Measurements from ENCODE around the gene ARRDC4.

The ARRDC4 gene

DNA sequence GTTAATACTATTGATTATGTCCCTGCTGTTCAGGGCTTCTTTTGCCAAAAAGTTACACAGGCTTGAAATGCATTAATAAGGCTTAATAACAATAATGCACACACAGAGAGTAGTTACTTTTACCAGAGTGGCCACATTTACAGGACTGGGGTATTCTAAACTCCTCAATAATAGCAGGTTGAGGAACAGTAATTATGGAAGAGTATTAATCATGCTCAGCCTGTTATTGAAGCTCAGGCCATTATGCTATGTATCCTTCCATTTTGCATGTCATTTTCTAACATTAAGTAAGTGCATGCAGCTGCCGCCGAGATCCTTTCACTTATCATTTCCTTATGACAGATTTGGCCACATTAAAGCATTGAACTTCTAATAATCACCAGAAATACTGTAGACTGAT, 5.7 kb downstream of the ARRDC4 start:
- DNase-seq, result no peak
- H3K9me3 ChIP-seq (ENCODE audit: control extremely low read depth in 1 of 5, control insufficient read depth in 4 of 5, insufficient read depth in 2 of 5, low read depth in 1 of 5, low read length in 4 of 5), result no peaks in the 10 kb centered on the region
- no peak overlapping the region for H3K4me3 ChIP-seq (ENCODE audit: control insufficient read depth in 1 of 7, extremely low read depth in 1 of 7, insufficient read depth in 4 of 7, low read depth in 2 of 7, low read length in 6 of 7)
- ChIA-PET CTCF (interaction anchor here (1.0 to 2.3 kb wide), 2 partner anchors 58 to 182 kb away, joined by 3 to 10 read pairs; no protein-coding TSS in a partner anchor), POLR2A (interaction anchor here (1.3 kb wide), 1 partner anchor 13 kb away, joined by 3 read pairs; no protein-coding TSS in a partner anchor)
- H3K36me3 ChIP-seq (ENCODE audit: control insufficient read depth in 4 of 4, insufficient read depth in 4 of 4, low read length in 3 of 4), result peaks cover 11 to 45% (median 28%) of the 10 kb centered on the region in 4 experiments
- H3K27ac ChIP-seq (ENCODE audit: insufficient read depth in 1 of 2, low read depth in 1 of 2, low read length in 2 of 2, poor library complexity in 1 of 2, severe bottlenecking in 2 of 2), result peak overlapping the region in 1 of 2 experiments; percentile 10
- WGBS (ENCODE audit: insufficient coverage), result no CpG with 5 or more reads among the region's 2 CpGs
- H3K4me1 ChIP-seq (ENCODE audit: control extremely low read depth in 1 of 4, control insufficient read depth in 4 of 4, insufficient read depth in 4 of 4, low read length in 3 of 4), result peaks cover 0 to 44% (median 25%) of the 10 kb centered on the region in 4 experiments
- no peaks in the 10 kb centered on the region for H3K27me3 ChIP-seq (replicated peaks in 2 of 5; ENCODE audit: control insufficient read depth in 4 of 5, insufficient read depth in 5 of 5, low read length in 4 of 5)

- WGBS (ENCODE audit: insufficient coverage), result 48% methylated on average over 3 of the region's 6 CpGs
- DNase-seq, result peak in 2 of 3 donors; percentile 21 to 36
- H3K4me1 ChIP-seq (ENCODE audit: control extremely low read depth in 1 of 4, control insufficient read depth in 4 of 4, insufficient read depth in 4 of 4, low read length in 3 of 4), result peaks cover 0 to 36% (median 19%) of the 10 kb centered on the region in 4 experiments
- peaks cover 15 to 53% (median 36%) of the 10 kb centered on the region in 4 experiments for H3K36me3 ChIP-seq (ENCODE audit: control insufficient read depth in 4 of 4, insufficient read depth in 4 of 4, low read length in 3 of 4)
- H3K4me3 ChIP-seq (ENCODE audit: control insufficient read depth in 1 of 7, extremely low read depth in 1 of 7, insufficient read depth in 4 of 7, low read depth in 2 of 7, low read length in 6 of 7), result no peak overlapping the region
- H3K27me3 ChIP-seq (replicated peaks in 2 of 5; ENCODE audit: control insufficient read depth in 4 of 5, insufficient read depth in 5 of 5, low read length in 4 of 5), result no peaks in the 10 kb centered on the region
- no peaks in the 10 kb centered on the region for H3K9me3 ChIP-seq (ENCODE audit: control extremely low read depth in 1 of 5, control insufficient read depth in 4 of 5, insufficient read depth in 2 of 5, low read depth in 1 of 5, low read length in 4 of 5)
- POLR2A ChIA-PET, result interaction anchor here (1.3 kb wide), 1 partner anchor 12 kb away, joined by 3 read pairs; no protein-coding TSS in a partner anchor
- CTCF ChIA-PET, result interaction anchor here (1.0 to 2.3 kb wide), 3 partner anchors 29 to 181 kb away, joined by 3 to 10 read pairs (median 4); no protein-coding TSS in a partner anchor
- H3K27ac ChIP-seq (ENCODE audit: insufficient read depth in 1 of 2, low read depth in 1 of 2, low read length in 2 of 2, poor library complexity in 1 of 2, severe bottlenecking in 2 of 2), result peak overlapping the region in 1 of 2 experiments; percentile 10
Measured at GRCh38 chr15:97966924-97967620, 6.6 kb downstream of the ARRDC4 start.

DNA sequence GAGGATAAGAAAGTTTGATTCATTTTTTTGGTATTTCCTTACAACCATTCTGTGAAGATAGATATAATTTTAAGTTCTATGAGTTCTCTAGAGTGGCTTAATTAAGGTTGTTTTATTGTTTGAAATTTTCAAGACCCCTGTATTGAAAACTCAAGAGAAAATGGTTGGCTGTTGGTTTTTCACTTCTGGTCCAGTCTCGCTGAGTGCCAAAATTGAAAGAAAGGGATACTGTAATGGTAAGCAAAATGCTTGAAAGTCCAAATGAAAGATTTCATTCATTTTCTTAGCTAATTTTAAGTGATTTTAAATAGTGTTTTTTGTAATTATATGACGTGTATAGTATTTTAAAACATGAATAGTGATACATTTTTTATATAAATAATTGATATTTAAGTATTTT, 7.4 kb downstream of the ARRDC4 start:
- no peaks in the 10 kb centered on the region for H3K27me3 ChIP-seq (replicated peaks in 2 of 5; ENCODE audit: control insufficient read depth in 4 of 5, insufficient read depth in 5 of 5, low read length in 4 of 5)
- ChIA-PET CTCF (interaction anchor here (2.3 kb wide), 1 partner anchor 60 kb away, joined by 10 read pairs; no protein-coding TSS in a partner anchor), POLR2A (no interaction called here)
- H3K4me3 ChIP-seq (ENCODE audit: control insufficient read depth in 1 of 7, extremely low read depth in 1 of 7, insufficient read depth in 4 of 7, low read depth in 2 of 7, low read length in 6 of 7), result no peak overlapping the region
- peaks cover 0 to 29% (median 17%) of the 10 kb centered on the region in 4 experiments for H3K4me1 ChIP-seq (ENCODE audit: control extremely low read depth in 1 of 4, control insufficient read depth in 4 of 4, insufficient read depth in 4 of 4, low read length in 3 of 4)
- no peak for DNase-seq
- no peaks in the 10 kb centered on the region for H3K9me3 ChIP-seq (ENCODE audit: control extremely low read depth in 1 of 5, control insufficient read depth in 4 of 5, insufficient read depth in 2 of 5, low read depth in 1 of 5, low read length in 4 of 5)
- H3K27ac ChIP-seq (ENCODE audit: insufficient read depth in 1 of 2, low read depth in 1 of 2, low read length in 2 of 2, poor library complexity in 1 of 2, severe bottlenecking in 2 of 2), result no peak overlapping the region
- WGBS (ENCODE audit: insufficient coverage), result no CpG with 5 or more reads among the region's 2 CpGs
- peaks cover 15 to 61% (median 43%) of the 10 kb centered on the region in 4 experiments for H3K36me3 ChIP-seq (ENCODE audit: control insufficient read depth in 4 of 4, insufficient read depth in 4 of 4, low read length in 3 of 4)

DNA sequence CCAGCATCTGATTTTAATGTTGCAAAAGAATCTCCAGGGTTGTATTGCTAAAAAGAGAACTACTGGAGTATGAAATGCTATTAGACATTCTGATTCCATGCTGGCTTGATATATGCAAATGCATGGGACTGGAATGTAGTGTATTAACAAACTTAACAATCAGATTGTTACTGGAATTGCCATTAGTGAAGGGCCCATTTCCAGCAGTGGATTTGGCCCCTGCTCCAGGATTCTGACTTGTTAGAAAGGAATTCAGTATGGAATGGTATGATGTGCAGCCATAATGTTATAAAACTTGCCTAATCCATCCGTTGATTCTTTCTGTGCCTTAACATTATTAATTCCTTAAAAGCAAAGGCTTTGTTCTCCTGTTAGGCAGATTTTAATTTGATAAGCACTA, 7.9 kb downstream of the ARRDC4 start:
- Histone ChIP-seq H3K4me1 (ENCODE audit: control extremely low read depth in 1 of 4, control insufficient read depth in 4 of 4, insufficient read depth in 4 of 4, low read length in 3 of 4) (peaks cover 0 to 26% (median 15%) of the 10 kb centered on the region in 4 experiments), H3K27me3 (replicated peaks in 2 of 5; ENCODE audit: control insufficient read depth in 4 of 5, insufficient read depth in 5 of 5, low read length in 4 of 5) (no peaks in the 10 kb centered on the region), H3K27ac (ENCODE audit: insufficient read depth in 1 of 2, low read depth in 1 of 2, low read length in 2 of 2, poor library complexity in 1 of 2, severe bottlenecking in 2 of 2) (no peak overlapping the region), H3K4me3 (ENCODE audit: control insufficient read depth in 1 of 7, extremely low read depth in 1 of 7, insufficient read depth in 4 of 7, low read depth in 2 of 7, low read length in 6 of 7) (no peak overlapping the region), H3K36me3 (ENCODE audit: control insufficient read depth in 4 of 4, insufficient read depth in 4 of 4, low read length in 3 of 4) (peaks cover 15 to 62% (median 47%) of the 10 kb centered on the region in 4 experiments), H3K9me3 (ENCODE audit: control extremely low read depth in 1 of 5, control insufficient read depth in 4 of 5, insufficient read depth in 2 of 5, low read depth in 1 of 5, low read length in 4 of 5) (no peaks in the 10 kb centered on the region)
- no peak for DNase-seq
- ChIA-PET CTCF (interaction anchor here (2.3 kb wide), 1 partner anchor 60 kb away, joined by 10 read pairs; no protein-coding TSS in a partner anchor), POLR2A (no interaction called here)
- no CpG with 5 or more reads among the region's 1 CpG for WGBS (ENCODE audit: insufficient coverage)

DNA sequence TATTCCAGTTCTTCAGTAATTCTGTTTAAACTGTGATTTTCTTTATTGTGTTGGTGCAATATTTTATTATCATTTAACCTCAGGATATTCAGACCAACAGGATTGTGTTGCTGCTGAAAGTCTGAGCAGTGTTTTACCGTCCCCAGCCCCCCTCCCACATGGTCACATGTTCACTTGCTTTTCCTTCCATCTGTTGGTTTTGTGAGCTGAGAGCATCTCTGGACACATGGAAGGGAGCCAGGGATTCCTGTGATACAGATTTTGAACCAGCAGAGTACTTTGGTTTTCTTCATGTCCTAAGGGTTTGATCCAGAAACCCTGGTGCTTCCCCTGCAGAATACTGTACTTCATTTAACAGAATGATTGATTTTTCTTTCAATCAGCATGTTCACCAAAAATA, 11.9 kb downstream of the ARRDC4 start:
- H3K36me3 ChIP-seq (ENCODE audit: control insufficient read depth in 4 of 4, insufficient read depth in 4 of 4, low read length in 3 of 4), result peaks cover 23 to 67% (median 49%) of the 10 kb centered on the region in 4 experiments
- H3K9me3 ChIP-seq (ENCODE audit: control extremely low read depth in 1 of 5, control insufficient read depth in 4 of 5, insufficient read depth in 2 of 5, low read depth in 1 of 5, low read length in 4 of 5), result no peaks in the 10 kb centered on the region
- CTCF ChIA-PET, result interaction anchor here (0.6 kb wide), 1 partner anchor 80 kb away, joined by 3 read pairs; no protein-coding TSS in a partner anchor
- POLR2A ChIA-PET, result no interaction called here
- H3K4me1 ChIP-seq (ENCODE audit: control extremely low read depth in 1 of 4, control insufficient read depth in 4 of 4, insufficient read depth in 4 of 4, low read length in 3 of 4), result peaks cover 0 to 3% (median under 1%) of the 10 kb centered on the region in 4 experiments
- H3K4me3 ChIP-seq (ENCODE audit: control insufficient read depth in 1 of 7, extremely low read depth in 1 of 7, insufficient read depth in 4 of 7, low read depth in 2 of 7, low read length in 6 of 7), result no peak overlapping the region
- no CpG with 5 or more reads among the region's 1 CpG for WGBS (ENCODE audit: insufficient coverage)
- H3K27ac ChIP-seq (ENCODE audit: insufficient read depth in 1 of 2, low read depth in 1 of 2, low read length in 2 of 2, poor library complexity in 1 of 2, severe bottlenecking in 2 of 2), result no peak overlapping the region
- H3K27me3 ChIP-seq (replicated peaks in 2 of 5; ENCODE audit: control insufficient read depth in 4 of 5, insufficient read depth in 5 of 5, low read length in 4 of 5), result no peaks in the 10 kb centered on the region
- DNase-seq, result no peak

DNA sequence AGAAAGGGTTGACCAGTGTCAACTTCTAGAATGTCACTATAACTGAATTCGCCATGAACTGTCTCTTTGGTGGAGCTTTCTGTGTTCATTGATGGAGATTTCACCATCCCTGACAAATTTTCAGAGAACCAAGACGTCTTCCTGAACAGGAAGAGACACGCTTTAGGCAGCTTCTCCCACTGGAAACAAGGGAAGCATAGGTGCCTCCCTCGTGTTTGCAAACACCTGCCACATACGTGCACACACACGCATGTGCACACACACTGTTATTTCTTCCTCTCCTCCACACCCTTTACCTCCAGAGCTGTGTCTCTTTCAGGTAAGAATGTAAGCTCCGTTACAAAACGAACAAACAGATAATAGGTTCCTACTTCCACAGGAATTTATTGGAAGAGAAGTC, 15.6 kb downstream of the ARRDC4 start:
- Histone ChIP-seq H3K9me3 (ENCODE audit: control extremely low read depth in 1 of 5, control insufficient read depth in 4 of 5, insufficient read depth in 2 of 5, low read depth in 1 of 5, low read length in 4 of 5) (no peaks in the 10 kb centered on the region), H3K4me1 (ENCODE audit: control extremely low read depth in 1 of 4, control insufficient read depth in 4 of 4, insufficient read depth in 4 of 4, low read length in 3 of 4) (peaks cover 12 to 26% (median 19%) of the 10 kb centered on the region in 4 experiments), H3K27ac (ENCODE audit: insufficient read depth in 1 of 2, low read depth in 1 of 2, low read length in 2 of 2, poor library complexity in 1 of 2, severe bottlenecking in 2 of 2) (no peak overlapping the region), H3K27me3 (replicated peaks in 2 of 5; ENCODE audit: control insufficient read depth in 4 of 5, insufficient read depth in 5 of 5, low read length in 4 of 5) (no peaks in the 10 kb centered on the region), H3K36me3 (ENCODE audit: control insufficient read depth in 4 of 4, insufficient read depth in 4 of 4, low read length in 3 of 4) (peaks cover 13 to 37% (median 25%) of the 10 kb centered on the region in 4 experiments), H3K4me3 (ENCODE audit: control insufficient read depth in 1 of 7, extremely low read depth in 1 of 7, insufficient read depth in 4 of 7, low read depth in 2 of 7, low read length in 6 of 7) (no peak overlapping the region)
- CTCF ChIA-PET, result interaction anchor here (1.2 to 1.4 kb wide), 2 partner anchors 11 to 21 kb away, joined by 3 read pairs; no protein-coding TSS in a partner anchor
- WGBS (ENCODE audit: insufficient coverage), result 97% methylated on average over 4 of the region's 8 CpGs
- POLR2A ChIA-PET, result no interaction called here
- no peak for DNase-seq
